PFSK-1 (cell line): ENCODE data around the gene PHACTR4.

ENCODE experiments used
- POLR2AphosphoS5 ChIP-seq: IDR thresholded peaks from 2 replicates; pipeline ENCODE4 v1.6.1; 2012; ENCODE audit warnings: low read depth, mild to moderate bottlenecking, control low read depth, low read length, moderate library complexity
- TAF1 ChIP-seq: IDR thresholded peaks from 2 replicates; pipeline ENCODE4 v1.6.1; 2012; ENCODE audit warnings: low read length, control low read depth, borderline replicate concordance; ENCODE audit not compliant: insufficient read depth

DNA sequence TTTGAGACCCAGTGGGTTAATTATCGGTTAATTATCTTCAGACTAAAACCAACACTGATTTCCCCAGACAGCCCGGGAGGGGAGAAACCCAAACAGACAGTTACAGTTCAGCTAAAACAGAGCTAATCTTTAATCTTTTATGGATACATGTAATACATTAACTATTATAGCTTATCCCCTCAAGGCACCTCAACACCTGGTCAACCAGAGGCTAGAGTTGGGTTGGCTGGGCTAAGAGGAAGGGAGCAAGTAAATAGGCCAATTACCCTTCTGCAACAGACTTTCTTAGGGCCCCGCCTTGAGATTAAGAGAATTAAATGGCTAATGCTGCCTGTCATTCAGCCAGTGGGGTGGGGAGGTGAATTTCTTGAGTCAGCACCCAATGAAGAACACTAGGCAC, 47.3 kb upstream of the PHACTR4 start:
- TF ChIP-seq POLR2AphosphoS5: no peak
- no peak for TF ChIP-seq TAF1
